Measurements from ENCODE around the gene AGFG2.

DNA sequence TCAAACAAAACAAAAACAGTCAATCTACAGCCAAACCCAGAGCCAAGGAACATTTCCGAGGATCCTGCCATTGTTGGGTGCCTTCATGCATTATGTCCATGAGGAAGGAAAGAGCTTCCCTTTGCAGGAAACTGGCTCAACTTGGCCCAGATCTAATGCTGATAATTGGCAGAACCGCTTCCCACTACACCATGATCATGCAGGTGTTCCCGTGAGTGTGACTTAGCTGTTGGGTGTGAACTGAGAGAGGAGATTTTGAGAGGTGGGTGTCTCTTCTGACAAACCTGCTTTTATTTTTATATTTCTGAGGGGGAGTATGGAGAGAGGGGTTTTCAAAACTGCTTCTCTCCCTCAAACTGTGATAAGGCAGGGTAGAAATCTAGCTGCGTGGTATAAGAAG is 20.1 kb downstream of the AGFG2 start:
- no peak for TF ChIP-seq CTCF (conservative IDR thresholded peaks at IDR 0.05)
- TF ChIP-seq EZH2 (IDR thresholded peaks at IDR 0.05; ENCODE audit: low read depth) = no peak
